ENCODE data around the gene C1QL1.

Gene C1QL1

GRCh38 chr17:44997733-44998520, 29.8 kb upstream of the C1QL1 start:
- DNase-seq, result no peak
- no peaks in the 10 kb centered on the region for H3K36me3 Mint-ChIP-seq (ENCODE audit: low read depth)
- H3K4me1 Mint-ChIP-seq (ENCODE audit: low read depth), result no peaks in the 10 kb centered on the region
- peaks cover 14% of the 10 kb centered on the region for H3K27me3 Mint-ChIP-seq
- H3K9me3 Mint-ChIP-seq, result peaks cover 10% of the 10 kb centered on the region
- H3K4me3 Mint-ChIP-seq, result no peak overlapping the region
- H3K27ac Mint-ChIP-seq, result no peak overlapping the region

GRCh38 chr17:44996304-44996703, 28.2 kb upstream of the C1QL1 start:
- Mint-ChIP-seq H3K36me3 (ENCODE audit: low read depth) (no peaks in the 10 kb centered on the region), H3K27ac (no peak overlapping the region), H3K27me3 (peaks cover 14% of the 10 kb centered on the region), H3K9me3 (peaks cover 10% of the 10 kb centered on the region), H3K4me3 (no peak overlapping the region), H3K4me1 (ENCODE audit: low read depth) (no peaks in the 10 kb centered on the region)
- DNase-seq, result no peak

- peaks cover 16% of the 10 kb centered on the region for H3K27me3 Mint-ChIP-seq
- peaks cover 10% of the 10 kb centered on the region for H3K9me3 Mint-ChIP-seq
- H3K4me1 Mint-ChIP-seq (ENCODE audit: low read depth), result no peaks in the 10 kb centered on the region
- H3K27ac Mint-ChIP-seq, result no peak overlapping the region
- H3K4me3 Mint-ChIP-seq, result no peak overlapping the region
- no peaks in the 10 kb centered on the region for H3K36me3 Mint-ChIP-seq (ENCODE audit: low read depth)
- no peak for DNase-seq
Measured at GRCh38 chr17:44995436-44996001, 27.4 kb upstream of the C1QL1 start.

- peaks cover 39% of the 10 kb centered on the region for H3K27me3 Mint-ChIP-seq
Measured at GRCh38 chr17:44992242-44992939, 24.3 kb upstream of the C1QL1 start.

GRCh38 chr17:44990994-44991393, 22.9 kb upstream of the C1QL1 start:
- no peaks in the 10 kb centered on the region for H3K36me3 Mint-ChIP-seq (ENCODE audit: low read depth)
- no peak overlapping the region for H3K4me3 Mint-ChIP-seq
- H3K27me3 Mint-ChIP-seq, result peaks cover 42% of the 10 kb centered on the region
- no peaks in the 10 kb centered on the region for H3K9me3 Mint-ChIP-seq
- H3K27ac Mint-ChIP-seq, result no peak overlapping the region
- peaks cover 8% of the 10 kb centered on the region for H3K4me1 Mint-ChIP-seq (ENCODE audit: low read depth)
- no peak for DNase-seq

More at GRCh38 chr17:44992242-44992939, 24.3 kb upstream of the C1QL1 start:
- no peak for DNase-seq
- Mint-ChIP-seq H3K9me3 (no peaks in the 10 kb centered on the region), H3K4me3 (no peak overlapping the region), H3K27ac (no peak overlapping the region), H3K36me3 (ENCODE audit: low read depth) (no peaks in the 10 kb centered on the region), H3K4me1 (ENCODE audit: low read depth) (peaks cover 6% of the 10 kb centered on the region)

GRCh38 chr17:44989552-44990138, 21.5 kb upstream of the C1QL1 start:
- Mint-ChIP-seq H3K36me3 (ENCODE audit: low read depth) (no peaks in the 10 kb centered on the region), H3K9me3 (no peaks in the 10 kb centered on the region), H3K4me1 (ENCODE audit: low read depth) (peaks cover 8% of the 10 kb centered on the region), H3K4me3 (no peak overlapping the region), H3K27me3 (peaks cover 48% of the 10 kb centered on the region), H3K27ac (no peak overlapping the region)
- DNase-seq, result no peak

- H3K4me3 Mint-ChIP-seq, result no peak overlapping the region
- H3K4me1 Mint-ChIP-seq (ENCODE audit: low read depth), result peaks cover 8% of the 10 kb centered on the region
- H3K27ac Mint-ChIP-seq, result no peak overlapping the region
- H3K36me3 Mint-ChIP-seq (ENCODE audit: low read depth), result no peaks in the 10 kb centered on the region
- H3K9me3 Mint-ChIP-seq, result no peaks in the 10 kb centered on the region
- H3K27me3 Mint-ChIP-seq, result peaks cover 48% of the 10 kb centered on the region
- DNase-seq, result no peak
Measured at GRCh38 chr17:44988044-44988942, 20.2 kb upstream of the C1QL1 start.

- Mint-ChIP-seq H3K27ac (no peak overlapping the region), H3K9me3 (no peaks in the 10 kb centered on the region), H3K36me3 (ENCODE audit: low read depth) (no peaks in the 10 kb centered on the region), H3K27me3 (peaks cover 42% of the 10 kb centered on the region), H3K4me3 (no peak overlapping the region), H3K4me1 (ENCODE audit: low read depth) (peaks cover 8% of the 10 kb centered on the region)
- no peak for DNase-seq
Measured at GRCh38 chr17:44983563-44983962, 15.5 kb upstream of the C1QL1 start.

- H3K27me3 Mint-ChIP-seq, result peaks cover 35% of the 10 kb centered on the region
- H3K9me3 Mint-ChIP-seq, result no peaks in the 10 kb centered on the region
- H3K36me3 Mint-ChIP-seq (ENCODE audit: low read depth), result no peaks in the 10 kb centered on the region
- H3K4me1 Mint-ChIP-seq (ENCODE audit: low read depth), result peaks cover 1% of the 10 kb centered on the region
- no peak for DNase-seq
- no peak overlapping the region for H3K27ac Mint-ChIP-seq
- no peak overlapping the region for H3K4me3 Mint-ChIP-seq
Measured at GRCh38 chr17:44982113-44982702, 14.1 kb upstream of the C1QL1 start.

- no peak overlapping the region for H3K27ac Mint-ChIP-seq
- no peak overlapping the region for H3K4me3 Mint-ChIP-seq
- H3K36me3 Mint-ChIP-seq (ENCODE audit: low read depth), result no peaks in the 10 kb centered on the region
- H3K4me1 Mint-ChIP-seq (ENCODE audit: low read depth), result no peaks in the 10 kb centered on the region
- no peaks in the 10 kb centered on the region for H3K9me3 Mint-ChIP-seq
- DNase-seq, result no peak
- H3K27me3 Mint-ChIP-seq, result peaks cover 28% of the 10 kb centered on the region
Measured at GRCh38 chr17:44981221-44981968, 13.3 kb upstream of the C1QL1 start.

GRCh38 chr17:44979426-44979995, 11.4 kb upstream of the C1QL1 start:
- no peak for DNase-seq
- Mint-ChIP-seq H3K9me3 (no peaks in the 10 kb centered on the region), H3K27ac (no peak overlapping the region), H3K4me3 (no peak overlapping the region), H3K27me3 (peaks cover 24% of the 10 kb centered on the region), H3K36me3 (ENCODE audit: low read depth) (no peaks in the 10 kb centered on the region), H3K4me1 (ENCODE audit: low read depth) (no peaks in the 10 kb centered on the region)

- H3K4me1 Mint-ChIP-seq (ENCODE audit: low read depth), result no peaks in the 10 kb centered on the region
- no peaks in the 10 kb centered on the region for H3K36me3 Mint-ChIP-seq (ENCODE audit: low read depth)
- no peak for DNase-seq
- no peaks in the 10 kb centered on the region for H3K9me3 Mint-ChIP-seq
- H3K4me3 Mint-ChIP-seq, result no peak overlapping the region
- H3K27me3 Mint-ChIP-seq, result peaks cover 27% of the 10 kb centered on the region
- H3K27ac Mint-ChIP-seq, result no peak overlapping the region
Measured at GRCh38 chr17:44978807-44979206, 10.7 kb upstream of the C1QL1 start.

Measured in activated T-cell treated with anti-CD3 and anti-CD28 coated beads, Interleukin-2, amount 50 U/mL, for 24 hours (primary cell).